NT2/D1 (cell line): ENCODE data around the gene CD2BP2.

Source experiments
- DNase-seq: peaks from one replicate; pipeline ENCODE4 v3.0.0-alpha.2; 2011; ENCODE audit warnings: low read depth, low spot score
- H3K27me3 ChIP-seq: 2 replicates; pipeline ENCODE4 v1.6.0; 2011; ENCODE audit warnings: mild to moderate bottlenecking; ENCODE audit not compliant: insufficient read length, insufficient read depth
- H3K36me3 ChIP-seq: 2 replicates; pipeline ENCODE4 v1.6.1; 2011; ENCODE audit warnings: mild to moderate bottlenecking, low read length, mixed read lengths; ENCODE audit not compliant: insufficient read depth, insufficient read length
- H3K4me1 ChIP-seq: 2 replicates; pipeline ENCODE4 v1.5.1; 2011; ENCODE audit not compliant: insufficient read depth, insufficient read length
- H3K4me3 ChIP-seq: 2 replicates; pipeline ENCODE4 v1.5.1; 2011; ENCODE audit warnings: low read depth; ENCODE audit not compliant: insufficient read length
- H3K9ac ChIP-seq: 2 replicates; pipeline ENCODE4 v1.6.0; 2011; ENCODE audit warnings: low read depth; ENCODE audit not compliant: insufficient read length
- H3K9me3 ChIP-seq: 2 replicates; pipeline ENCODE4 v1.5.1; 2011; ENCODE audit warnings: mild to moderate bottlenecking, low read length; ENCODE audit not compliant: insufficient read depth
- SUZ12 ChIP-seq: IDR thresholded peaks from 2 replicates; pipeline ENCODE4 v1.6.1; 2011; ENCODE audit not compliant: insufficient read length, insufficient read depth; ENCODE audit errors: extremely low read depth
- YY1 ChIP-seq: IDR thresholded peaks from 2 replicates; pipeline ENCODE4 v1.6.1; 2011; ENCODE audit not compliant: insufficient read length, insufficient read depth
- ZNF274 ChIP-seq: IDR thresholded peaks from 2 replicates; pipeline ENCODE4 v1.6.1; 2011; ENCODE audit warnings: mild to moderate bottlenecking, low read depth, low read length

CD2BP2 gene

DNA sequence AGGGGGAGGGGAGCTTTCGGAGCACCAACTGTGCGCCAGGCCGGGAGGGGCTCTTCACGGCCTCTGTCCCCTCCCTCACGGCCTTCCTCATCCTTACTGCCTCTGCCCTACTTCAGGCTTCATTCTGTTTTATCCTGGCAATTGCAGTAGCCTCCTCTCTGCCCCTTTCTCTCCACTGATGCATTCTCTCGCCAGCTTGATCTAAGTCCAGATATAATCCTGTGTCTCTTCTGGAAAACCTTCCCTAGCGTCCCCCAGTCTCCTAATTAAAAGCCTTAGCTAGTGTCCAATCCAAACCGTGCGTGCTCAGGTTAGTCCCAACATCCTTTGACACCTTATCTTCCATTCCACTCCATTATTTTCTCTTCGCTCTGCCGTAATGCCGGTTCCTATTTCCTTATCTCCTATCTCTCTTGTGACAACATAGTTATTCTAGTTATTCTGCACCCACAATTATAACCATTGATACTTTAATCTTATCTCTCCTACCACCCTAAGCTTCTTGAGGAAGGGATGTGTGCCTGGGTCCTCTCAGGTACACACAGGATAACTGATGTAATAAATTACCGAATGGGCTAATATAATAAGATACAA lies 41.0 kb upstream of the CD2BP2 start:
- peaks cover 22% of the 10 kb centered on the region for H3K4me1 ChIP-seq

DNA sequence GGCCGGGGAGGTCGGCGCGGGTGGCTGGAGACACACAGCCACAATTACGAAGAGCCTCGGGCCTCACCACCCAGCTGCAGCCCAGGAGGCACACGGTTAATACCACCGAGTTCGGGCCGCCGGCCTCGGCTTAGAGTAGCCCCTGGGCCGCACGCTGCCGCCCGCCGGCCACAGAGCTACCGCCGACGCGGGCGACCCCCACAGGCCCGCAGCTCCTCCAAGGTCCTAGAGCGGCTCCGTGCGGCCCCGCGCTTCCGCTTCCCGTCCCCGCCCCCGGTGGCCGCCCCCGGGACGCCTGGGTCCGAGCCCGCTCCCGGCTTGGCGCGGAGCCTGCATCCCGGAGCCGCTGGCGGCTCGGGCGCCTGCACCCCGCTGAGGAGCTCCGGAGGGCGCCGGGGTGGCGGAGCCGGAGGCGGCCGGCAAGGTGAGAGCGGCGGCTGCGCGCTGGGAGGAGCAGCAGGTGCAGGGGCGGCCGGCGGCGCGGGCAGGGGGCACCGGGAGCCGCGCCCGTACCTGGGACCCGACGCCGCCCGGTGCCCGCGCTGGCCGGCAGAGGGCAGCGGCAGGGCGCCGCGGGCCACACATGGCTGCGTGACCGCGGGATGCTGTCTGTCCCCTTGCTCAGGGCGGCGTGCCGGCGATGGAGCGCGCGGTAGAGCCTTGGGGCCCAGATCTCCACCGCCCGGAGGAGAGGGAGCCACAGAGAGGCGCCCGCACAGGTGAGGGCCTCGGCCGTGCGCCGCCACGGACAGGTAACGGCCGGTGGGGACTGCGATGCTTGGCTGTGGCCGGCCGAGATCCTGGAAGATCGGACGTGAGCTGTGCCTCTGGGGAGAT lies 40.3 kb upstream of the CD2BP2 start, which contains the start of gene ZNF48:
ZNF48 (plus strand) TSS at position 266 of the 837 bp plus-strand sequence; CDS start at position 641, 375 bp downstream.
- peaks cover 22% of the 10 kb centered on the region for H3K4me1 ChIP-seq
- H3K27me3 ChIP-seq = no peaks in the 10 kb centered on the region
- peak; percentile 80 for DNase-seq
- no peaks in the 10 kb centered on the region for H3K9me3 ChIP-seq
- no peak for TF ChIP-seq YY1
- no peak for TF ChIP-seq SUZ12
- TF ChIP-seq ZNF274 = no peak
- H3K4me3 ChIP-seq = peak within 1 kb of the TSS; percentile 95
- H3K9ac ChIP-seq = peak within 1 kb of the TSS; percentile 95
- H3K36me3 ChIP-seq = peaks cover 30% of the 10 kb centered on the region

More for the DNA sequence above, 41.0 kb upstream of the CD2BP2 start:
- no peaks in the 10 kb centered on the region for H3K9me3 ChIP-seq
- DNase-seq = no peak
- H3K27me3 ChIP-seq = no peaks in the 10 kb centered on the region
- H3K9ac ChIP-seq = peak overlapping the region; percentile 95
- TF ChIP-seq SUZ12 (no peak), ZNF274 (no peak), YY1 (no peak)
- H3K4me3 ChIP-seq = peak overlapping the region; percentile 95
- peaks cover 30% of the 10 kb centered on the region for H3K36me3 ChIP-seq

DNA sequence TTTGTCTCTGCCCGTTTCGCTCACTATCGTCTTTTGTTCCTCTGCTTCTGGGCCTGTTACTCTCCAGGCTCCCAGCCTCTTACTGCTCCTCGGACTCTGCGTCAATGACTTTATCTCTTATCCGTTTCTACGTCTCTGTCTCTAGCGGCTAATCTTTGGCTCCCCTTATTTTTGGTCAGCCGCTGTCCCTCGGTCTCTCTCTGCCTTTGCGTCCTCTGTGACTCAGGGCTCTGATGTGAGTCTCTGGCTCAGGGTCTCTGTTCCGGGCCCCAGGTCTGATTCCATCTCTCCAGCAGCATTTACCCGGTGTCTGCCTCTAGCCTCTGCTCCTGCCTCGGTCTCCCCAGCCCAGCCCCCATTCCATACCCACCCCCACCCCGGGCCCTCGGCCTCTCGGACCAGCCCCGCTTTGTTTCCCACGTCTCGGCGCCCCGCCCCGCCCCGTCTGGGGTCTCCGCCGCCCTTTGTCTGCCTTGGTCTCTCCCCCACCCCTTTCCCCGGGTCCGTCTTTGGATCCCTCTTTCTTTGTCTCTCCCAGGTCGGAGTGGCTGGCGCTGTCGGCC lies 39.6 kb upstream of the CD2BP2 start:
- Histone ChIP-seq H3K9ac (peak overlapping the region; percentile 95), H3K4me1 (peaks cover 19% of the 10 kb centered on the region), H3K4me3 (peak overlapping the region; percentile 95), H3K36me3 (peaks cover 30% of the 10 kb centered on the region), H3K9me3 (no peaks in the 10 kb centered on the region), H3K27me3 (no peaks in the 10 kb centered on the region)
- TF ChIP-seq SUZ12 (no peak), ZNF274 (no peak), YY1 (no peak)
- no peak for DNase-seq

DNA sequence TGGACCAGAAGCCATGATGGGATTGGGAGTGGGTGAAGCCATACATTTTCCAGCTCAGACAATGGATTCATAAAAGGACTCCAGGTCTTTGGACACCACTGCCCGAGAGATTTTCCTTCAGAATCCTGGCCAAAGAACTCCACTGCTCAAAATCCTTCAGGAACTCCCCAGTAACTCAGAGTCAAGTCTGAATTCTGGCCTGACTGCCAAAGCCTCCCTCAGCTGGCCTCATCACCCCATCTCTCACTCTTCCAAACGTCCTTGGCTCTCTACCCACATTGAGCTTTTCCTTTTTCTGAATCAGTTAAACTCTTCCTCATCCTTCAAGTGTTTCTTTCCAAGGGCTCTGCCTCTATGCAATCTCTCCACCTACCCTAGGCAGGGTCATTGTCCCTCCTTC lies 28.4 kb upstream of the CD2BP2 start:
- TF ChIP-seq SUZ12 = no peak
- no peak for TF ChIP-seq YY1
- TF ChIP-seq ZNF274 = no peak
- H3K4me1 ChIP-seq = peaks cover 12% of the 10 kb centered on the region

DNA sequence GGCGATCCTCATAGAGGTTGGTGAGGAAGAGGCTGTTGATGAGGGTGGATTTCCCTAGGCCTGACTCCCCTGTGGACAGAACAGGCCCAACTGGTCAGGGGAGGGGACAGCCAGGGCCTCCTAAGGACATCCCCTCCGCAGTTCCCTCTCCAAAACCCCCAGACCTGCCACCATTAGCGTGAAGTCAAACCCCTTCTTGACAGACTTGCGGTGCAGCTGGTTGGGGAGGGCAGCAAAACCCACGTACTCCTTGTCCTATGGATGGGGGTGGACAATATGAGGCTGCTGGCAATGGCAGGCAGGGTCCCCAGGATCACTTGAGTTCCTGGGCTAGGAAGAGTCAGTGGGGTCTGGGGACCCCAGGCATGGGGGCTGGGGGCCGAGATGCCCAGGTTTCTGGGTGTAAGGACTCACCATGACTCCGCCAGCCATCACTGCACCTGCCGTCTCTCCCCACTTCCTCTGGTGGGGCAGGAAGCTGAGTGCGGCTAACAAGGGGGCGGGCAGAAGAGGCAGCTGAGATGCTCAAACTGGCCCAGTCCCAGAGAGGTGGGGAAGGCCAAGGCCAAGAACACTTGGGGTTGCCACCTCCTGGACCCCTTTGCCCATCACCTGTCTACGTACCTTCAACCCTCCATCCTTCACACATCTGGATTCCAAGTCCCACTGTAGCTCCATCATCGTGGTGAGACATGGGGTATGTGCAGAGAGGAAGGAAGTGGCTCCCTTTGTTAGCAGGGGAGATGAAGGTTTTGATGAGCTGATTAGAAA lies 27.2 kb upstream of the CD2BP2 start, which contains the start of gene SEPTIN1:
SEPTIN1 (minus strand) TSS at position 451 of the 771 bp plus-strand sequence; CDS start at position 432, 19 bp downstream.
- peaks cover 12% of the 10 kb centered on the region for H3K36me3 ChIP-seq
- H3K9me3 ChIP-seq = no peaks in the 10 kb centered on the region
- peak within 1 kb of the TSS; percentile 23 for H3K9ac ChIP-seq
- H3K4me3 ChIP-seq = no peak within 1 kb of the TSS
- peaks cover 12% of the 10 kb centered on the region for H3K4me1 ChIP-seq
- DNase-seq = no peak
- no peak for TF ChIP-seq YY1
- TF ChIP-seq SUZ12 = no peak
- TF ChIP-seq ZNF274 = no peak
- no peaks in the 10 kb centered on the region for H3K27me3 ChIP-seq

More for the DNA sequence above, 28.4 kb upstream of the CD2BP2 start:
- Histone ChIP-seq H3K9ac (no peak overlapping the region), H3K27me3 (no peaks in the 10 kb centered on the region), H3K4me3 (no peak overlapping the region), H3K9me3 (no peaks in the 10 kb centered on the region), H3K36me3 (peaks cover 12% of the 10 kb centered on the region)
- DNase-seq = no peak

DNA sequence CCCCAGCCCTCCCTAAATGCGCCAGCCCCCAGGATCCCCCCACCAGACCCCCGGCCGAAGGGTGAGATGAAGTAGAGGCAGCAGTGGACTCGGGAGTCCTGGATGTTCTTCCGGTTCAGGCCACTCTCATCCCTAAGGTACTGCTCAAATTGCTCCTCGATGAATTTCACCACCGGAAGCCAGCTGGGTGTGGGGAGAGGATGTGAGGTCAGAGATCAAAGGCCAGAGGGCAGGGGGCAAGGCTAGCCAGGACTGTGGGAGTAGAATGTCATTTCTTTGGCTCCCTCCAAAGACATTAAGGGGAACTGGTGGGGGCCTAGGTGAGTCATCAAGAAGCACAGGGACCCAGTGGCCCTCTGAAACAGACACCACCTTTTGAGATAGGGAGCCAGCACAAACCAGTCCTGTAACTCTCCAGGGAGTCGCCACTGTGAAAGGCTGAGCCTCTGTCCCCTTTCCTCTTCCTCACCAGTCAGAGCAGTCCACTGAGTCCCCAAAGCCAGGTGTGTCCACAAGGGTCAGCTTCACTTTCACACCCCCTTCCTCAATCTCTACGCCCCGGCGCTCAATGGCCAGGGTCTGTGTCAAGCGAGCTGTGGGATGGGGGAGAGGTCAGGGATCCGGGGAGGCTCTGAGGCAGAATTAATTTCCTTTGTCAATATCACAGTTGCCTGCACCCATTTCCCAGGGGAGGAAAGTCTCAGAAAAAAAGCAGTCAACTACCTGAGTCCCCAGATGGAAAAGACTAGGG lies 26.4 kb upstream of the CD2BP2 start:
- peaks cover 12% of the 10 kb centered on the region for H3K36me3 ChIP-seq
- no peaks in the 10 kb centered on the region for H3K27me3 ChIP-seq
- no peak overlapping the region for H3K4me3 ChIP-seq
- peaks cover 14% of the 10 kb centered on the region for H3K4me1 ChIP-seq
- no peaks in the 10 kb centered on the region for H3K9me3 ChIP-seq
- TF ChIP-seq YY1 = no peak
- TF ChIP-seq SUZ12 = no peak
- TF ChIP-seq ZNF274 = no peak
- no peak for DNase-seq
- H3K9ac ChIP-seq = peak overlapping the region; percentile 23
